Nephron progenitor cell (in vitro differentiated cells): ENCODE data around the gene XRRA1.
"Not testable (repeated sequence)": the region's sequence is repeated elsewhere in the genome, so short reads cannot be mapped to it uniquely, and the experiment has no call there.

Experiments used
- DNase-seq: peaks from one replicate; pipeline ENCODE4 v3.0.0; 2021
- H3K27ac Mint-ChIP-seq: 2 replicates; pipeline ENCODE4 v1.8.0; 2021; ENCODE audit warnings: mild to moderate bottlenecking, moderate library complexity, mixed read lengths
- H3K27me3 Mint-ChIP-seq: 2 replicates; pipeline ENCODE4 v1.8.0; 2021; ENCODE audit warnings: mild to moderate bottlenecking, low read depth, mixed read lengths; ENCODE audit not compliant: poor library complexity
- H3K36me3 Mint-ChIP-seq: 2 replicates; pipeline ENCODE4 v1.8.0; 2021; ENCODE audit warnings: low read depth, mixed read lengths
- H3K4me1 Mint-ChIP-seq: 2 replicates; pipeline ENCODE4 v1.8.0; 2021; ENCODE audit warnings: mixed read lengths
- H3K4me3 Mint-ChIP-seq: 2 replicates; pipeline ENCODE4 v1.8.0; 2021; ENCODE audit warnings: mild to moderate bottlenecking, moderate library complexity, mixed read lengths
- H3K9me3 Mint-ChIP-seq: 2 replicates; pipeline ENCODE4 v1.8.0; 2021; ENCODE audit warnings: mild to moderate bottlenecking, moderate library complexity, mixed read lengths
- CTCF ChIP-seq: fragments of 200-600 bp; sonication (generic); IDR thresholded peaks from 2 replicates; pipeline ENCODE4 v1.5.0; 2021; ENCODE audit warnings: antibody characterized with exemption

XRRA1 gene, protein sequence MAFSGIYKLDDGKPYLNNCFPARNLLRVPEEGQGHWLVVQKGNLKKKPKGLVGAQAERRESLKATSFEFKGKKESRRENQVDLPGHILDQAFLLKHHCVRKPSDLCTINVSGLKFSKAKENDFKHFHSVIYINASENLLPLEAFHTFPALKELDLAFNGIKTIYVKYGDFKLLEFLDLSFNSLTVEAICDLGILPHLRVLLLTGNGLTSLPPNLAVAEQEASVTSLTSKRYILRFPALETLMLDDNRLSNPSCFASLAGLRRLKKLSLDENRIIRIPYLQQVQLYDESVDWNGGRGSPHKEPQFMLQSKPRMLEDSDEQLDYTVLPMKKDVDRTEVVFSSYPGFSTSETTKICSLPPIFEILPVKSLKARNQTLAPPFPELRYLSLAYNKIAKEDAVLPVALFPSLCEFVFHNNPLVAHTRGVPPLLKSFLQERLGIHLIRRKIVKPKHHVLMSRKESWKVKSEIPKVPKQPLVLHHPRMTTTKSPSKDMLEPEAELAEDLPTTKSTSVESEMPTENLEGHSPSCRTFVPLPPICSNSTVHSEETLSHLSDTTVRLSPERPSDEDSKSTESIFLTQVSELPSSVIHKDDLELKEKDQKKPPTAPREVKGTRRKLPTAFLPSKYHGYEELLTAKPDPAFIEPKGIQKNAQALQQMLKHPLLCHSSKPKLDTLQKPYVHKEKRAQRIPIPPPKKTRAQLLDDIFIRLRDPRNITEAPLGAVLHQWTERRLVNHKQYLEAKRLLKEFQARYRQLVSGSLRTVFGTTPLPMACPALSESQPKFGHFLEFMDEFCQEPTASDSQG

GRCh38 chr11:74948898-74949752 lies at the start of gene XRRA1, which contains the start of gene SPCS2:
Gene XRRA1, minus strand, starts transcription at chr11:74949091. Its CDS starts 8,213 bp downstream, at chr11:74940878.
Gene SPCS2, plus strand, starts transcription at chr11:74949266. Its CDS starts 20 bp downstream, at chr11:74949286.
- Mint-ChIP-seq H3K36me3 (peaks cover 36% of the 10 kb centered on the region), H3K9me3 (peaks cover 5% of the 10 kb centered on the region), H3K4me1 (peaks cover 23% of the 10 kb centered on the region), H3K27me3 (peaks cover 4% of the 10 kb centered on the region), H3K27ac (peak within 1 kb of the TSS; percentile 95), H3K4me3 (peak within 1 kb of the TSS; percentile 99)
- DNase-seq = peak; percentile 96
- TF ChIP-seq CTCF = no peak

- no peak for TF ChIP-seq CTCF
- Mint-ChIP-seq H3K4me3 (no peak overlapping the region), H3K27ac (no peak overlapping the region), H3K9me3 (no peaks in the 10 kb centered on the region), H3K36me3 (peaks cover 28% of the 10 kb centered on the region), H3K4me1 (peaks cover 13% of the 10 kb centered on the region), H3K27me3 (no peaks in the 10 kb centered on the region)
- DNase-seq = no peak
These were observed 44.0 kb upstream of the XRRA1 start for GRCh38 chr11:74992852-74993251.

DNA sequence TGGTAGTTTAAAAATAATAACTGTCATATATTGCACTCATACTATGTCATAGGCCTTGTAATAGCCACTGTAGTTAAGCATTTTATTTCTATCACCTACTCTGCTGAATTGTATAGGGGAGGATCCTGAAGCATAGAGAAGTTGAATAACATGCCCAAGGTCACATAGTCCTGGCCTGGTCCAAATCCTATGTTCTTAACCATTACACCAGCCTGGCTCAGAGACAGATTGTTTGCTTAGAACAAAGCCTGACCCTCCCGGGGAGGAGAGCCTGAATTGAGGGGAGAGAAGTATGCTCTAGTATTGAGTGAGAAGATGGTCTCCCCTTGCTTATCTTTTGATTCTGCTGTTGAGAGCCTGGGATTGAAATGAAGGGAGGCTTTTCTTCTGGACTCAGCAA lies 42.0 kb upstream of the XRRA1 start:
- no peaks in the 10 kb centered on the region for H3K27me3 Mint-ChIP-seq
- no peak overlapping the region for H3K4me3 Mint-ChIP-seq
- no peak overlapping the region for H3K27ac Mint-ChIP-seq
- DNase-seq = no peak
- TF ChIP-seq CTCF = no peak
- H3K9me3 Mint-ChIP-seq = no peaks in the 10 kb centered on the region
- H3K36me3 Mint-ChIP-seq = peaks cover 13% of the 10 kb centered on the region
- H3K4me1 Mint-ChIP-seq = peaks cover 13% of the 10 kb centered on the region

DNA sequence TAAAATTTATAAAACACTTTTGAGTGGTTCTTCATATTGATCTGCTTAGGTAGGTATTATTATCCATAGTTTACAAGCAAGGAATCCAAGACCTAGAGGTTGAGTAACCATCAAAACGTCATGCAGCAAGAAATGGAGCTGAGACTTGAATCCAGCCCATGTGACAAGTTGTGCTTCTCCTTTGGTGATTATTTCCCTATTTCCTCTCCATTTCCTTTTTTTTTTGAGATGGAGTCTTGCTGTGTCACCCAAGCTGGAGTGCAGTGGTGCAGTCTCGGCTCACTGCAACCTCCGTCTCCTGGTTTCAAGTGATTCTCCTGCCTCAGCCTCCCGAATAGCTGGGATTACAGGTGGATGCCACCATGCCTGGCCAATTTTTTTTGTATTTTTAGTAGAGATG lies 41.3 kb upstream of the XRRA1 start:
- DNase-seq, H3K36me3 Mint-ChIP-seq, H3K27me3 Mint-ChIP-seq, H3K9me3 Mint-ChIP-seq, H3K27ac Mint-ChIP-seq: not testable (repeated sequence)
- peaks cover 13% of the 10 kb centered on the region for H3K4me1 Mint-ChIP-seq
- peak overlapping the region; percentile 10 for H3K4me3 Mint-ChIP-seq

DNA sequence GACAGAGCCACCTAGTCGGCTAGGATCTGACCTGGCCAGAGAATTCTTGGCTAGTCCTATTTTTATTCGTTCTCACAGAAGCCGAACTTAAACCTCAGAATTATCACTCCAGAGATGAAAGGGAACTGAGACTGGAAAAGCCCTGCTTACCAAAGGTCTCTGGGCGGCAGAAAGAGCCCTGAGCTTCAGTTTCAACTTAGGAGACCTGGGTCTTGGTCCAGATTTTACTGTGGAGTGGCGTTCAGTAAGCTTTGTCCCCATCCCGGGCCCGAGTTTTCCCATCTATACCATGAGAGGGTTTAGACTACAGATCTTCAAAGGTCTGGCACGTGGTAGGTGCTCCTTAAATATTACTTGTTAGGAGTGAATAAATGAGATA lies 40.4 kb upstream of the XRRA1 start:
- no peak for DNase-seq
- Mint-ChIP-seq H3K4me3 (peak overlapping the region; percentile 94), H3K27me3 (no peaks in the 10 kb centered on the region), H3K36me3 (no peaks in the 10 kb centered on the region), H3K27ac (no peak overlapping the region), H3K9me3 (no peaks in the 10 kb centered on the region), H3K4me1 (peaks cover 13% of the 10 kb centered on the region)
- TF ChIP-seq CTCF = no peak
